T-helper 17 cell (primary cell): ENCODE measurements around the gene NR6A1. TPM values are rescaled to one million over a fixed set of nuclear protein-coding genes. Genes with fewer than 3 reads are reported as not detected.

ENCODE experiments used
- ATAC-seq: fragments of 150-1000 bp; cut with Tn5 transposase; 2 replicates; pipeline ENCODE4 v1.10.0; 2021; ENCODE audit warnings: mild to moderate bottlenecking, moderate library complexity
- DNase-seq, 3 donors: peaks; one replicate each; pipeline versions ENCODE4 v3.0.0 to v3.0.0-alpha.2; 2020 to 2021
- H3K9me3 ChIP-seq: one replicate; pipeline ENCODE4 v1.7.0; 2013; ENCODE audit warnings: low read length, mild to moderate bottlenecking; ENCODE audit not compliant: control insufficient read depth, poor library complexity, severe bottlenecking
- H3K27ac Mint-ChIP-seq: one replicate; pipeline ENCODE4 v1.8.0; 2022; ENCODE audit warnings: mild to moderate bottlenecking, moderate library complexity, mixed read lengths
- H3K27me3 Mint-ChIP-seq: one replicate; pipeline ENCODE4 v1.8.0; 2022; ENCODE audit warnings: mixed read lengths
- H3K36me3 Mint-ChIP-seq: one replicate; pipeline ENCODE4 v1.8.0; 2022; ENCODE audit warnings: low read depth, mixed read lengths
- H3K4me1 Mint-ChIP-seq: one replicate; pipeline ENCODE4 v1.8.0; 2022; ENCODE audit warnings: mild to moderate bottlenecking, mixed read lengths
- H3K4me3 Mint-ChIP-seq: one replicate; pipeline ENCODE4 v1.8.0; 2022; ENCODE audit warnings: mild to moderate bottlenecking, moderate library complexity, mixed read lengths
- total RNA-seq, 4 donors: library from RNA in 2 of 4; stranded (reverse) in 2 of 4; gene quantifications; one replicate each; pipeline ENCODE4 v1.2.3 and lab custom pipeline; 2022 to 2026

NR6A1 gene
- total RNA-seq, 2 donors from 2014 or later = 0.08 to 0.22 TPM

DNA sequence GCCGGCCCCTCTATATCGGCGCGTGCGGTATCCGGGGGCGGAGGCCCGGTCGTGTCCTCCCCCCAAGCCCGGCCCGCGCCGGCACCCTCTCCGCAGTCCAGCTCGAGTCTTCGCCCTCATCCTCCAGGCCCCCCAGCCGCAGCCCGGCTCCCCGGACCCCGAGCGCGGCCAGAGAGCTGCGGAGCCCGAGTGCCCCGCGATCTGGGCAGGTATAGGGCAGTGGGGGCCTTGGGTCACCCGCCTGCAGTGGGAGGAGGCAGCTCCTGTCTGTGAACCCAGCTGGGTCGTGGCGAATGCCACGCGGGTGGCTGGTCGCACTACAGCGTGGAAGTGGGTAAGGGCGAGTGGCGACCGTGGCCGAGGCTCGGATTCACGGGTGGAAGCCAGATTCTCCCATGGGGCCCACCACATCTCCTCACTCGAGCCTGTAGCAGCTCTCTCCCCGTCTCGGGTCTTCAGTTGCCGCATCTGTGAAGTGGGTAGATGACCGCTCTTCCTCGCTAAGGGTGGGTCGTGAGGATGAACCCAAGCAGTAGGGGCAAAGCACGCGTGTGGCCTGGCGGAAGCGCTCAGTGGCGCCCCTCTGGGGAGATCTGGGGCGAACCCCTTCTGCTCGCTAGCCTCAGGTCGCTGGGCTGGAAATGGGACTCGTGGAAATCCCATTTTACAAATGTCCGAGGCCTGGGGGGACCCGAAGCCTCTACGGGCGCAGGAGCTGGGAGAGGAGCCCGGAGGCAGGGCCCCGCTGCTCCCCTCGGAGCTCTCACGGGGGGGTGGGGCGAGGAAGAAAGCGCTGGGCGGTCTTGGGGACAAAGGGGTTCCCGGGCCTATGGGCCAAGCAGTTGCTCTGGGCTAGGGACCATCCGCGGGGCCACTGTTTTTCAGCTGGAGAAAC, 265.9 kb downstream of the NR6A1 start:
- peaks cover 7% of the 10 kb centered on the region for H3K36me3 Mint-ChIP-seq
- no peaks in the 10 kb centered on the region for H3K9me3 ChIP-seq
- DNase-seq (no peak), ATAC-seq (no peak)
- peak overlapping the region; percentile 77 for H3K4me3 Mint-ChIP-seq
- H3K27ac Mint-ChIP-seq = no peak overlapping the region
- peaks cover 10% of the 10 kb centered on the region for H3K4me1 Mint-ChIP-seq
- H3K27me3 Mint-ChIP-seq = peaks cover 27% of the 10 kb centered on the region

DNA sequence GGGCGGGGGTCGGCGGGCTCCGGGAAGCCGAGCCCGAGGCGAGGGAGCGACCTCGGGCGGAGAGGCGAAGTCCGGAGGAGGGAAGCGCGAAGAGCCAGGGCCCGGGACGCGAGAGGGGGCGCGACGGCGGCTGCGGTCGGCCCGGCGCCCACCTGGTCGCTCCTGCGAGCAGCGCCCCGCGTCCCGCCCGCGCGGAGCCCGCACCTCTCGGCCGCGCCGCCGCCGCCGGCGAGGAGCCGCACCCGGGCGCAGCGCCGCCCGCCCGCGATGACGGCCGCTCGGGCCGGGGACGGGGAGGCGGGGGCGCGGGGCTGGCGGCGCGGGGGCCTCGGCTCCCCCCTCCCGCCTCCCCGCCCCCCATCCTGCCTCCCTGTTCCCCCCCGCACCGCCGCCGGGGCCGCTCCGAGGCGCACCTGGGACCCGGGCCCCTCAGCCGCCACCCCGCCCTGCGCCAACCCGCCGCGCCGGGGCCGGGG, 266.5 kb downstream of the NR6A1 start:
- no peak overlapping the region for H3K4me3 Mint-ChIP-seq
- DNase-seq (no peak), ATAC-seq (no peak)
- peaks cover 9% of the 10 kb centered on the region for H3K36me3 Mint-ChIP-seq
- H3K9me3 ChIP-seq = no peaks in the 10 kb centered on the region
- H3K27me3 Mint-ChIP-seq = peaks cover 30% of the 10 kb centered on the region
- peaks cover 12% of the 10 kb centered on the region for H3K4me1 Mint-ChIP-seq
- no peak overlapping the region for H3K27ac Mint-ChIP-seq

DNA sequence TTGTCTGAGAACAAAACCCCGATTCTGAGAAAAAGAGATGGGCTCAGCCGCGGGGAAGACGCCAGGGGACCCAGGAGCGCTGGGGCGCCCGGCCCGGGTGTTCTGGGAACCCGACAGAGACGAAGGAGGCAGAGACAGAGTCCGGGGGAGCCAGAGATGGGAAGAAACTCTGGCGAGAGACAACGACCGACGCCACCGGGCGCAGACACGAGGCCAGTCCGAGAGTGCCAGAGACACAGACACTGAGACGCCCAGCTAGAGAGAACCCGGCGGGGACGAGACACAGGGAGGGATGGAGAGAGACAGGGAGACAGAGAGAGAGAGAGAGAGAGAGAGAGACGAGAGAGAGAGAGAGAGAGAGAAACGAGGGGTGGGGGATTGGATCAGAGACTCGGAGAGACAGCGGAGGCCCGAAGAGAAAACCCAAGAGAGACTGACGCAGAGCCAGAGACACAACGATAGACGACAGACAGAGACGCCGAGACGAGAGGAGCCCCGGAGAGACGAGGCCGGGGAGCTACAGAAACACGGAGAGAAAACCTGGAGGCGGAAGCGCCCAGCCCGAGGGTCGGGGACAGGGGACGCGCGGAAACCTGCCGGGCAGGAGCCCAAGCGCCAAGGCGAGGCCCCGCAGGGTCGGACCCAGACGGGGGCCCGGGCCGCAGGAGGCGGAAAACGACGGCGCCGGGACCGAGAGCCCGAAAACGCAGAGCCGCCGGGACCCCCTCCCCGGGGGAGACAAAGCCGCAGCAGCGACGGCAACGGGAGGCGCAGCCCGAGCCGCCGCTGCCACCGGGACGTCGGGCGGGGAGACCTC, 267.2 kb downstream of the NR6A1 start:
- peaks cover 12% of the 10 kb centered on the region for H3K4me1 Mint-ChIP-seq
- ATAC-seq (no peak), DNase-seq (no peak)
- no peak overlapping the region for H3K27ac Mint-ChIP-seq
- peak overlapping the region; percentile 88 for H3K4me3 Mint-ChIP-seq
- peaks cover 35% of the 10 kb centered on the region for H3K27me3 Mint-ChIP-seq
- no peaks in the 10 kb centered on the region for H3K9me3 ChIP-seq
- peaks cover 10% of the 10 kb centered on the region for H3K36me3 Mint-ChIP-seq

DNA sequence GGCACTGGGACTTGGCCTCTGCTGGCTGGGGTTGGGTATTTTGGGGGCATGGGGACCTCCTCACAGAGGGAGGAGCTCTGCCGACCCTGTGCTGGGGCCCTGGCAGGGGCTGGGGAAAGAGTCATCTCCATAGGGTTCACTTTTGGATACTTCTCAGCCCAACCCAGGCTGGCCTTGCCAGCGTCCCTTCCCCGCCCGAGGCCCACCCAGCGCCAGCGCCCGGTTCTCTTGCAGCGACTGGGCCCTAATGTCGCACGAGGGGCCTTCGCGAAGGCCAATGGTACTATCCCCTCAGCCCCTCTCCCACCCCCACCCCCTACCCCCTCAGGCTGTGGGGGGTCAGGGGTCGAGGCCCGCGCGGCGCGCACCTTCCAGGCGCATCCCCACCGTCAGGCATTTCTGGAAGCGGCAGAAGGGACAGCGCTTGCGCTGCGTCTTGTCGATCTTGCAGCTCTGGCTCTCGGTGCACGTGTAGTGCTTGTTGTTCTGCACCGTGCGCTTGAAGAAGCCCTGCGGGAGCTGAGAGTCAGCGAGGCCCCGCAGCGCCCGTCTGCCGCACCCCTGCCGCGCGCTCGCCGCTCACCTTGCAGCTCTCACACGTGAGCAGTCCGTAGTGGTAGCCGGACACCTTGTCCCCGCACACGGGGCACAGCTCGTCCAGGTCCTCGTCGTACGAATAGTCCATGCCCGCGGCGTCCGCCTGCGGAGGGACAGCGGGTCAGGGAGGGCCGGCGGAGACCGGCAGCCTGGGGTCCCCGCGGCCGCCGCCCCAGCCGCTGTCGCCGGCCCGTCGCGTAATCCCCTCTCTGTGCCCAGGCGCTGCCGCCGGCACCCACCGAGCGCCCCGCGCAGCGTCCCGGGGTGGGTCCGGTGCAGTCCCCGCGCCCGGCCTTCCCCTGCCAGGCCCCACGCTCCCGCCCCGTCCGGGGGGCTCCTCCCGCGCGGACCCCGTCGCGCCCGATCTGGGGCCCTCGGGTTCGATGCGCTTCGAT, 268.1 kb downstream of the NR6A1 start:
- no peaks in the 10 kb centered on the region for H3K9me3 ChIP-seq
- Mint-ChIP-seq H3K4me3 (peak overlapping the region; percentile 88), H3K27ac (no peak overlapping the region), H3K27me3 (peaks cover 35% of the 10 kb centered on the region), H3K36me3 (peaks cover 10% of the 10 kb centered on the region), H3K4me1 (peaks cover 12% of the 10 kb centered on the region)
- DNase-seq (no peak), ATAC-seq (no peak)

DNA sequence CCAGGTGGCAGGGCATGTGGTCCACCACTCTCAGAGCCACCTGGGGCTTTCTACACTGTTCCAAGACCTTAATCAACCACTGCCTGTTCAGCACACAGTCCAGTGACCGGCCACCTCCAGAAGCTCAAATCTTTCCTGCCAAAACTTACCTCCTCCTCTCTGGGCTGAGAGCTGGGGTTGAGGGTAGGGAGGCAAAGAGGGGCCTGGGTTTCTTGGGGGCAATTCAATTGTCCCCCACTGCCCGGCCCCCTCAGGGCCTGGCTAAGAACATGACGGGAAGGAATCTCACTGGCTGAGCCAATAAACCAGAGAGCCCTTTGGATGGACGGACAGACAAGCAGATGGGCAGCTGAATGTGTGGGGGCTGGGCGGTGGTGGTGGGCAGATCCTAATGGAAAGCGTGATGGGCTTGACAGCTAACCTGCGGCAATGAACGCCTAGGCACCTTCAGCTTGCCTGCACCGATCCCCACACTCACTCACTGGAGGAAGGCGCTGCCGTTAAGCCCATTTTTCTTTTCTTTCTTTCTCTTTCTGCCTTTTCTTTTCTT, 269.3 kb downstream of the NR6A1 start:
- no peak overlapping the region for H3K4me3 Mint-ChIP-seq
- no peaks in the 10 kb centered on the region for H3K9me3 ChIP-seq
- ATAC-seq (no peak), DNase-seq (no peak)
- H3K27ac Mint-ChIP-seq = no peak overlapping the region
- H3K27me3 Mint-ChIP-seq = peaks cover 35% of the 10 kb centered on the region
- H3K36me3 Mint-ChIP-seq = peaks cover 10% of the 10 kb centered on the region
- H3K4me1 Mint-ChIP-seq = peaks cover 12% of the 10 kb centered on the region

DNA sequence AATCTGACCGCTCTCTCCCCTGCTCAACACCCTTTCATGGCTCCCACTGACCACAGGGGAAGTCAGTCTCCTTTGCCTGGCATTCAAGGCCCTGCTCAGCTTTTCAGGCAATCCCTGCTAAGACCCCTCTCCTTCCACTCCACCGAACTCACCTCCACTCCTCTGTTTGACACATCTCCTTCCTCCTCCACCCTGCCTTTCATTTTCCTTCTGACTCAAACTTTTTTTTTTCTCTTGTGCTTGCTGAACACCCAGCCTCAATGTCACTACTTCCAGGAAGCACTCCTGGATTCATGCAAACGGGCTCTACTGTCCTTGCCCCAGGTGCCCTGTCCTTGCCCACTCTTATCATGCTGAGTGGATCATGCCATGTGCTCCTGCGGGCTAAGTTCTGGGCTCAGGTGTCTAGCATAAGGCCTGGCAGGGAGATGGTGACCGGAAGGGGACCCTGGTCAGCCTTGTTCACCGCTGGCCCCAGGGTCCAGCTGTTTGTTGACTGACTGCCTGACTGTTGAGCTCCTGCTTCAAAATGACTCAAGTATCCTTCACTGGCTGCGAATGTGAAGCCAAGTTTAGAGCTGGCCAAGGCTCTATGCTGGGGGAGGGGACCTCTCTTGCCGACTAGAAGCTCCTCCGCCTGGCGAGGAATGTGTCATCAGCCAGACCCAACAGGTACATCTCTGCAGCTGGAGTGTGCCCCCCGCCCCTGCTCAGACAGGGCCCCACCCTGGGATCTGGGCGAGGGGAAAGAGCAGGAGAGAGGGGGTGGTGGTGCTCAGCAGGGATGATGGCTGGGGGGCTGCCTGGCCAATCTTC, 270.1 kb downstream of the NR6A1 start:
- ATAC-seq (no peak), DNase-seq (no peak)
- Mint-ChIP-seq H3K27ac (no peak overlapping the region), H3K27me3 (peaks cover 29% of the 10 kb centered on the region), H3K4me3 (no peak overlapping the region), H3K36me3 (peaks cover 10% of the 10 kb centered on the region), H3K4me1 (peaks cover 17% of the 10 kb centered on the region)
- no peaks in the 10 kb centered on the region for H3K9me3 ChIP-seq

GRCh38 chr9:124500028-124500795, 270.9 kb downstream of the NR6A1 start:
- H3K4me3 Mint-ChIP-seq = no peak overlapping the region
- peaks cover 10% of the 10 kb centered on the region for H3K36me3 Mint-ChIP-seq
- DNase-seq (no peak), ATAC-seq (no peak)
- no peak overlapping the region for H3K27ac Mint-ChIP-seq
- H3K9me3 ChIP-seq = no peaks in the 10 kb centered on the region
- H3K4me1 Mint-ChIP-seq = peaks cover 17% of the 10 kb centered on the region
- H3K27me3 Mint-ChIP-seq = peaks cover 29% of the 10 kb centered on the region

- ATAC-seq (no peak), DNase-seq (no peak)
- Mint-ChIP-seq H3K27ac (no peak overlapping the region), H3K4me3 (peak overlapping the region; percentile 61), H3K36me3 (peaks cover 10% of the 10 kb centered on the region), H3K27me3 (peaks cover 29% of the 10 kb centered on the region), H3K4me1 (peaks cover 17% of the 10 kb centered on the region)
- H3K9me3 ChIP-seq = no peaks in the 10 kb centered on the region
Measured at GRCh38 chr9:124499216-124499615, 271.9 kb downstream of the NR6A1 start.

DNA sequence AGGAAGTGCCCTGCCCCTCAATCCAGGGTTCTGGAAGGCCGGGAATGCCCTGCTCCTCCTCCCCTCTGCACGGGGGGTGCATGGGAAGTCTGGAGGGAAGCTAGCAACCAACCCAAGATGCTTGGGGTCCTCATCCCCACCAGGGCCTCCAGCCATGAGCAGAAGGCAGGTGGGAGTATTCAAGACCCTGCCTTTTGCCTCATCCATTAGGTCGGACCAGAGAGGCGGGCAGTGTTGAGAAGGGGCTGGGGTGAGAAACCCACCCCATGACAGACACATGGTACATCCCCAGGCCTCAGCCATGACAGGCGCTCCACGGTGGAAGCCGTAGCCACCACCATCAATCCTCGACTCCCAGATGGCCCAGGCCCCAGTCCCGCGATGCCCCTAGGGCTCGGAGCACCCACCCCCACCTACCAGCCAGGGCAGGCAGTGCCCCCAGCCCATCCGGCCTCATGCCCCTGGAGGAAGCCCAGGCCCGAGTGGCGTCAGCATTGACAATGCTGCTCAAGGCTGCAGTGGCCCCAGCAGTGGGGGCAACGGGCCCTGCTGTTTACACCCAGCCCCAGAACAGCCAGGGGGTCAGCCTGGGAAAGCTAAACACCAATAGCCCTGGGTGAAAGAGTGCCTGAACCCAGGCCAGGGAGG, 272.5 kb downstream of the NR6A1 start:
- peaks cover 24% of the 10 kb centered on the region for H3K27me3 Mint-ChIP-seq

DNA sequence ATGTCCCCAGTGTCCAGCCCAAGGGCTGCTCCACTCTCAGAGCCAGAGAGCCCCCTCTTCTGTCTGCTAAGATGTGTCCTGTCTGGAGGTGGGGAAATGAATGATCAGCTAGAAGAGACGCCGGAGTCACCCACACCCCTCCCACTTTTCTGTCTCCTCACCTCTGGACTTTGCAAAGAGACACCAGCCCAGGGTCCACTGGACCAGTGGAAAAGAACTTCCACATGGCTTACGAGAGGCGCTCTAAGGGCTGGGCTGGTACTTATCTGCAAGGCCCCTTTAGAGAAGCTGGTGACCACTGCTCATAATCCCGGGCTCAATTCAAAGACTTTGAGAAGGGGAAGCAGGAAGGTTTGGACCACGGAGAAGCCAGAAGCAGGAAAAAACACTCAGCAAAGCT, 273.1 kb downstream of the NR6A1 start:
- H3K27ac Mint-ChIP-seq = no peak overlapping the region
- no peaks in the 10 kb centered on the region for H3K9me3 ChIP-seq
- H3K4me3 Mint-ChIP-seq = no peak overlapping the region
- ATAC-seq (no peak), DNase-seq (no peak)
- peaks cover 13% of the 10 kb centered on the region for H3K4me1 Mint-ChIP-seq
- peaks cover 5% of the 10 kb centered on the region for H3K36me3 Mint-ChIP-seq
- peaks cover 22% of the 10 kb centered on the region for H3K27me3 Mint-ChIP-seq

More for the DNA sequence above, 272.5 kb downstream of the NR6A1 start:
- Mint-ChIP-seq H3K4me1 (peaks cover 13% of the 10 kb centered on the region), H3K27ac (no peak overlapping the region), H3K4me3 (no peak overlapping the region), H3K36me3 (peaks cover 5% of the 10 kb centered on the region)
- no peak for ATAC-seq
- DNase-seq = no peak
- H3K9me3 ChIP-seq = no peaks in the 10 kb centered on the region

- no peak overlapping the region for H3K4me3 Mint-ChIP-seq
- no peak overlapping the region for H3K27ac Mint-ChIP-seq
- H3K36me3 Mint-ChIP-seq = peaks cover 5% of the 10 kb centered on the region
- peaks cover 22% of the 10 kb centered on the region for H3K27me3 Mint-ChIP-seq
- no peak for DNase-seq
- H3K9me3 ChIP-seq = no peaks in the 10 kb centered on the region
- ATAC-seq = no peak
- H3K4me1 Mint-ChIP-seq = peaks cover 13% of the 10 kb centered on the region
Measured at GRCh38 chr9:124497441-124497840, 273.7 kb downstream of the NR6A1 start.
